ENCODE data around the gene DLGAP4.

Gene DLGAP4

DNA sequence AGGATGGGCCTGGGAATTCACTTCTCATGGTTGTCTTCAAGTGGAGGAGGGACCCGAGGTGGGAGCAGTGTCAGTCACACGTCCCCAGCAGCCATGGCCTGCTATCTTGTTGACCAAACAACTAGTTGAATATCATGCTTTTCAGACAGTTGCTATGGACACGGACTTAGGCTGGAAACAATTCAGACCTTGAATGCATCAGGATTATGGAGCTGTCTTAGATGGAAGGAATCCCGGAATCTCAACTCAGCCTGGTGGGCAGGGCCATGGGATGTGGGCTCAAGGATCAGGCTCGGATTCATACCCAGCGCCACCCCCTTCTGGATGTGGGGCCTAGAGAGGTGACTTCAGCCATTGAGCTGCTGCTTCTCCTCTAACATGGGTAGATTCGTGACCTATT, 112.6 kb downstream of the DLGAP4 start:
- DNase-seq, result no peak

DNA sequence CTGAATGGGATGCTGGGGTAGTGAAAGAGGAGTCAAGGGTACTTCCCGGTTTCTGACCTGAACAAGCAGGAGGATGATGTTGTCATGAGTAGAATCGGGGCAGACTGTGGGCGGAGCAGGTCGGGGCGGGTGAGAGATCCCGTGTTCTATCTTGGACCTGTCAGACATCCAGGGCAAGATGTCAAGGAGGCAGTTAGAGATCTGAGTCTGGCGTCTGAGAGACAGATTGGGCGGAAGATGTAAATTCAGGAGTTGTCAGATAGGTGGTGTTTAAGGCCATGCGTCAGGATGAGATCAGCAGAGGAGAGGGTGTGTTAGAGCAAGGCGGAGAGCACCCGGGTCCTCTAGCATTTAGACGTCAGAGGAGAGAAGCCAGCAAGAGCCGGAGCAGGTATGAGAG, 115.5 kb downstream of the DLGAP4 start:
- no peak for DNase-seq

- DNase-seq, result no peak
Observed at GRCh38 chr20:36424314-36424713, 118.2 kb downstream of the DLGAP4 start.

DNA sequence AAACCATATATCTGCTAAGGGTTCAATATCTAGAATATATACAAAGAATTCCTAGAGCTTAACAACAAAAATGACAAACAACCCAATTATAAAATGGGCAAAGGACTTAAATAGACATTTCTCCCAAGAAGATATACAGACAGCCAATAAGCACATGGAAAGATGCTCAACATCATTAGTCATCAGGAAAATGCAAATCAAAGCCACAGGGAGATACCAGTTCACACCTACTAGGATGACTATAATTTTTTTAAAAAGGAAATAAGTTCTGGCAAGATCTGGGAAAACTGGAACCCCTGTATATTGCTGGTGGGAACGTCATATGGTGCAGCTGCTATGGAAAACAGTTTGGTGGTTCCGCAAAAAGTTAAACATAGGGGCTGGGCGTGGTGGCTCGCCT, 119.0 kb downstream of the DLGAP4 start:
- DNase-seq, result no peak

GRCh38 chr20:36431604-36432003, 125.5 kb downstream of the DLGAP4 start:
- DNase-seq, result no peak

DNA sequence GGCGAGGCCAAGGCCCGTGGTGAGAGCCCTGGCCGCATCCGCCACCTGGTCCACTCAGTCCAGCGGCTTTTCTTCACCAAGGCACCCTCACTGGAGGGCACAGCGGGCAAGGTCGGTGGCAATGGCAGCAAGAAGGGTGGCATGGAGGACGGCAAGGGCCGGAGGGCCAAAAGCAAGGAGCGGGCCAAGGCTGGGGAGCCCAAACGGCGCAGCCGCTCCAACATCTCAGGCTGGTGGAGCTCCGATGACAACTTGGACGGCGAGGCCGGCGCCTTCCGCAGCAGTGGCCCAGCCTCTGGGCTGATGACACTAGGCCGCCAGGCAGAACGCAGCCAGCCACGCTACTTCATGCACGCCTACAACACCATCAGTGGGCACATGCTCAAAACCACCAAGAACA, 126.0 kb downstream of the DLGAP4 start:
- DNase-seq, result no peak

GRCh38 chr20:36434383-36434782, 128.2 kb downstream of the DLGAP4 start:
- peak; percentile 35 for DNase-seq

GRCh38 chr20:36435124-36435523, 129.0 kb downstream of the DLGAP4 start:
- no peak for DNase-seq

DNA sequence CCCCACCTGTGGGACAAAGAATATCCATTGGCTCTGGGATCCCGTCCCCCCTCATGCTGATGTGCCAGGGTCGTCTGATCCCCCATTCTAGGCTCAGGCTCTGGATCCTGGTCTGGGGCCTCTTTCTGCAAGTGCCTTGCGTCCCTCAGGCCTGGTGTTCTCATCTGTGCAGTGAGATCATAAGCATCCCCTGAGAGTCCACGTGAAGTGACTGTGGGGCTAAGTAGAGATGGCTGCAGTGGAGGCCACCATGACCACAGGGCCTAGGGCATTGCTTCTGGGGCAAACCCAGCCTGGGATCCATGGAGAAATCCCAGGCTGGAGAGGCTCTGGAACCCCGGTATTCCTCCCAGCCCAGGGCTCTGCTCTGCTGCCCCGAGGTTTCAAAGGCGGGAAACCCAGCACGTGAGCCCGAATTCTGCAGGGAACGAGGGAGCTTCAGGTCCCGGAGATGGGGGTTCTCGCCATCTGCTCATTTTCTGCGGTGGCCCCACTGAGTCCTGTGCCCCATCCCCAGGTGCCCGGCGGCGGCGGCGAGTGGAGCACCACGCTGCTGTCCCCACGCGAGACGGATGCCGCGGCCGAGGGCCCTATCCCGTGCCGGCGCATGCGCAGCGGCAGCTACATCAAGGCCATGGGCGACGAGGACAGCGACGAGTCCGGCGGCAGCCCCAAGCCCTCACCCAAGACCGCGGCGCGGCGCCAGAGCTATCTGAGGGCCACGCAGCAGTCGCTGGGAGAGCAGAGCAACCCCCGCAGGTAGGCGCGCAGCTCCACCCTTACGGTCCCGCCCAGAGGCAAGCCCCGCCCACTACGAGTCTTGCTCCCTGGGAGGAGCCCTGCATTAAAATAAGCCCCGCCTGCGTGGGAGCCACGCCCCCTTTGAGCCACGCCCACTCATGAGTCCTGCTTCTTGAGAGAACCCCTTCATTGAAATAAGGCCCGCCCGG, 129.7 kb downstream of the DLGAP4 start:
- DNase-seq, result peak; percentile 49

DNA sequence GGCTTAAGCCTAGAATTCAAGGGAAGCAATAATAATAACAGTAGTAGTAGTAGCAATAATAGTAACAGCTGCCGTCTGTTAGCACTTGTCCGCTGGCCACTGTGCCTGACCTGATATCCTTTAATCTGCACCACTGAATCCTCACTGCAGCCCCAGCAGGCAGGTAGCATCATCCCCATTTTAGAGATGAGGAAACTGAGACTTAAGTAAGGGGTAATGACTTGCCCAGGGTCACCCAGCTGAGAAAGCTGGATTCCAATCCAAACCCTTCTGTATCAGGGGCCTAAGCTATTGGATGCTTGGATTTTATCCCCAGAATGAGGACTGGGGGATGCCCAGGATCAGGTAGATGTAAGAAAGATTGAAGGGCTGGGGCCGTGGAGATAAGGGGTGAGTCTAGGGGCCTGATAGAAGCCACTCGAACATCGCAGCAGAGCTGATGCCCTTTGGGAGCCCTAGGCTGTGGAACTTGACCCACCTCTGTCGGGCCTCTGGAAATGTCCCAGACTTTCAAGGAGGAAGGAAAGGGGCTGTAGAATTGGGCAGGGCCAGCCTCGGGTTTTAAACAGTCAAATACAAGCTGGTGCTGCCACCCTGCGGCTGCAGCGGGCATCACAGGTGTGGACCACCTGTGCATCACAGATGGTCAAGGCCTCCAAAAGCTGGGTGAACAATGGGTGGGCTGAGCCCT, 133.0 kb downstream of the DLGAP4 start:
- DNase-seq, result peak; percentile 85

DNA sequence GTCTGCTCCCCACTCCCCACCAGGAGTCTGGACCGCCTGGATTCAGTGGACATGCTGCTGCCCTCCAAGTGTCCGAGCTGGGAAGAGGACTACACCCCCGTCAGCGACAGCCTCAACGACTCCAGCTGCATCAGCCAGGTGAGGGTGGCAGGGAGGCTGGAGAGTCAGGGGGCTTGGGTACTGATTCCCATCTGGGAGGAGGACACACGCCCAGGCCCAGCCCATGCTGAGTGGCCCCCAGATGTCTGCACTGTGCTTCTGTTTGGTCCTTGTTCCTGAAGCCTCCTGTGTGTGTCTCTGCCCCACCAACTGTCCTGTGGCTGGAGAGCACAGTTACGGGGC, 133.6 kb downstream of the DLGAP4 start:
- no peak for DNase-seq

- DNase-seq, result no peak
Observed at GRCh38 chr20:36440370-36441026, 134.4 kb downstream of the DLGAP4 start.

DNA sequence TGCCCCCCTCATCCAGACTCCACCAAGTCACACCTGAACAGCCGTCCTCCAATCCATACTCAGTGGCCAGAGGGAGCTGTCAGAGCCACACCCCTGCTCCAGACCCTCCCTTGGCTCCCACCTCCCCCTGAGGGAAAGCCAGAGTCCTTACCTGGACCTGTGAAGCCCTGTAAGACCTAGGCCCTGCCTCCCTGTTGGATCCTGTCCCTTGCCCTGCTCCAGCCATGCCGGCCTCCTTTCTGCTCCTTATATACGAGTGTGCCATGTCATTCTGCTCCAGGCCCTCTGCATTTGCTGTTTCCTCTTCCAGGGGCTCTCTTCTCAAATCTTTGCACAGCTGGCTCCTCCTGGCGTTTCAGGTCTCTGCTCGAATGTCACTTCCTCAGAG, 134.9 kb downstream of the DLGAP4 start:
- DNase-seq, result no peak

GRCh38 chr20:36441416-36441815, 135.3 kb downstream of the DLGAP4 start:
- no peak for DNase-seq

DNA sequence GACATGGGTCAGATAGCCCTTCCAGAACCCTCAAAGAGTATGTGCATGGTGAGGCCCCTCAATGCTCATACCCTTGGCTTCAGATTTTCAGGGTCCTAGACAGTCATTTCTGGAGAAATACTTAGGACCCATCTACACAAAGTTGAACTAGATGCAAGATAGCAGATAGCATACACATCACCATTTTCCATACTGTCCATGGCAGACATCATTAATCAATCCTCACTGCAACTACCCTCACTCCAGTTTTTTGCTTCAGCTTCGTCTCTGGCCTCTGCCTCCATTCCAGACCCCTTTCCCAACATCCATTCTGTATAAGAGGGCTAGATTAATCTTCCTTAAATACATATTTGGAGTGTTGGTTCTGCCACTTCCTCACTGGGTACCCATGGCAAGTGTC, 139.7 kb downstream of the DLGAP4 start:
- DNase-seq, result no peak

DNA sequence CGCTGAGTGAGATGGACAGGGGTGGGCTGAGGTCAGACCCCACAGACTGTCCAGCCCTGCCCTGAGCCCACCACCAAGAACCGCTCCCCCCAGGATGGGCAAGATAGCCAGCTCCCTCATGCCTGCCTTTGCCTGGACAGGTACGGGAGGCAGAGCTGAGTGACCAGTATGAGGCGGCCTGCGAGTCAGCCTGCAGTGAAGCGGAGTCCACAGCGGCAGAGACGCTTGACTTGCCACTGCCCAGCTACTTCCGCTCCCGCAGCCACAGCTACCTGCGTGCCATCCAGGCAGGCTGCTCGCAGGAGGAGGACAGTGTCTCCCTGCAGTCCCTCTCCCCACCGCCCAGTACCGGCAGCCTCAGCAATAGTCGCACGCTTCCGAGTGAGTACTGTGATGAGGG, 140.4 kb downstream of the DLGAP4 start:
- DNase-seq, result no peak

GRCh38 chr20:36447101-36447500, 141.0 kb downstream of the DLGAP4 start:
- DNase-seq, result no peak

DNA sequence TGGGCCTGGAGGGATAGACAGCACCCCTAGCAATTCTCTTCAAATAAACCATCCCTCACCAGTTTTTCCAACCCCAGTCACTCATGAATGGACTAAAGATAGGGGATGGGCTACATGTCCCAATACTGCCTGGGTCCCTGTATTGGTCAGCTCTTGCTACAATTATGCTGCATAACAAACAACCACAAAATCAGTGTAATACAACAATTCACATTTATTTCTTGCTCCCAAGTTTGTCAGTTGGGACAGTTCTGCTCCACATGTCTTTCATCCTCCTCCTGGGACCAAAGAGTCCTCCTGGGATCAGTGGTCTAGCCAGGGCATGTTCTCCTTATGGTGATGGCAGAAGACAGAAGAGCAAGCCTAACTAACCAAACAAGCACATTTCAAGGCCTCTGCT, 143.5 kb downstream of the DLGAP4 start:
- no peak for DNase-seq

- no peak for DNase-seq
Observed at GRCh38 chr20:36454332-36454697, 148.2 kb downstream of the DLGAP4 start.

DNA sequence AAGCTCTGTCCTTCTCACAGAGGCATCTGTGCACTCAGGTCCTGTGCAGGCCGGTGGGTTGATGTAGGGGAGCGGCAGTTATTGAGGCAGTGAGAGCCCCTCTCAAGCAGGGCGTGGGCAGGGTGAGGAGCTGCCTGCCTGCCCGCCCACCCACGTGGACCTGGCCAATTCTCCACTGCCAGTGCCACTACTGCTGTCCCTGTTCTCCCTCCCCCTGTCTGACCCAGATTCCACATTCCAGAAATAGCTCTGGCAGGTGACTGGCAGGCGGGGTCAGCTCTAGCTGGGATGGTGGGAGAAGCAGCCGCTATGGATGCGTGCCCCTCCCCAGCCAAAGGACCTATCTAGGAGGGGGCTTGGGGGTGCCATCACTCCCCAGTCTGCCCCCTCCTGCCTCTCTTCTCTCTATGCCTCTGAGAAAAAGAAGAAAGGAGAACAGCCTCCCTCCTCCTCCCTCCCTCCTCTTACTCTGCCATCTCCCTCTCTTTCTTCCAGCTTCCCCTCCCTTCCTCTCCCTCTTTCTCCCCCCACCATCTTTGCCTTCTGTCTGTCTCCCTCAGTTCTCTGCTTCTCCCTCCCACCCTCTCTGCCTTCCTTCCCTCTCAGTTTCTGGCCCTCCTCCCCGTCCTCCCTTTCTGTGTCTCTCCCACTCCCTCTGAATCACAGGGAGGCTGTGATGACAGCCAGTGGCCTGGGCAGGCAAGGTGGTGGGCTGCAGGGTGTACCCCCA, 148.7 kb downstream of the DLGAP4 start:
- DNase-seq, result no peak

DNA sequence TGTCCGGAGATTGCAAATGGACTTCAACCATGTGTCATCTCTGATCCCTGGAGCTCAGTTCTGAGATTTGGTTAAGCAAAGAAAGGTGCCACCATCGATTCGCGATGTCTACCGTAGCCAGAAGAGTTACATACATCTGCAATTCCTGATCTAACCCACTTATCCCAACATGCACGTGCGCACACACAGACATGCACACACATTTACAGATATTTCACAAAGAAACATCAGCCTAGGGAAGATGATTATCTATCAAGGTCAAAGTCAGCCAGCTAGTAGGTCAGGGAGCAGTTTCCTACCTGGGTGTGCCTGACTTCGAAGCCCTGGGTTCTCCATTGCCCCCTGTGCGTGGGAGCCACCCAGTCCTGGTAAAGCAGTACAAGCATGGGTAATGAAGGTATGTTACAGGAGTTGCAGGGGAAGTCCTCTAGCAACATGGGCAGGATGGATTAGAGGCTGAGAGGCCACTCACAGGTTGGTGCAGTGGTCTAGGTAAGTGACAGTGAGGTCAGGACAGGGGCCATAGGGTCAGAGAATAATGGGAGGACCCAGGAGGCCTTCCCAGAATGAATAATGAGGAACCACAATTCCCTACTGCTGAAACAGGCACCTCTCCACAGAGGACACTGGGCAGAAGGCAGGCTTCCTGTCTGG, 150.0 kb downstream of the DLGAP4 start:
- DNase-seq, result no peak

All from NCI-H82 (cell line).